Subcutaneous adipose tissue (tissue), 4 donors: Measurements from ENCODE around the gene ZG16B. TPM values are rescaled to one million over a fixed set of nuclear protein-coding genes. Genes with fewer than 3 reads are reported as not detected.

ENCODE experiments used
- CTCF ChIP-seq: fragments of 450-650 bp; IDR thresholded peaks from one replicate; pipeline ENCODE4 v1.5.1; 2016; ENCODE audit warnings: low read depth, mild to moderate bottlenecking, control low read depth, antibody characterized with exemption, moderate library complexity
- total RNA-seq, 4 donors: library from RNA; depleted of rRNA; stranded (reverse); fragments of >200 nt; gene quantifications; one replicate each; pipeline ENCODE4 v1.1.0, GENCODE V29; 2016

Gene ZG16B
- total RNA-seq: 1 to 10 TPM in 1 of 4 donors, not detected in 3; 3.1 TPM

- no peak for TF ChIP-seq CTCF
Observed at GRCh38 chr16:2829501-2830354, at the start of gene ZG16B. Gene ZG16B (plus strand): TSS chr16:2830303. CDS start chr16:2830442, 139 bp downstream.

- no peak for TF ChIP-seq CTCF
Observed at GRCh38 chr16:2782583-2783351, 47.3 kb upstream of the ZG16B start.

- TF ChIP-seq CTCF: no peak
Observed at GRCh38 chr16:2783581-2784357, 46.3 kb upstream of the ZG16B start.

- no peak for TF ChIP-seq CTCF
Observed at GRCh38 chr16:2784358-2785100, 45.6 kb upstream of the ZG16B start.

GRCh38 chr16:2785101-2785991, 44.8 kb upstream of the ZG16B start:
- TF ChIP-seq CTCF: no peak
